SK-N-MC (cell line): ENCODE measurements around the gene TNFAIP8.

Experiments used
- EZH2 ChIP-seq: fragments of 200-600 bp; sonication (generic); IDR thresholded peaks from one replicate; pipeline ENCODE4 v1.6.1; 2017; ENCODE audit warnings: antibody characterized with exemption
- POLR2AphosphoS5 ChIP-seq: IDR thresholded peaks from 2 replicates; pipeline ENCODE4 v1.6.1; 2012; ENCODE audit warnings: mild to moderate bottlenecking, low read depth, low read length, borderline replicate concordance

GRCh38 chr5:119405419-119405818 is 49.6 kb downstream of the TNFAIP8 start:
- TF ChIP-seq POLR2AphosphoS5 (no peak), EZH2 (no peak)
